ENCODE measurements around the gene BOD1. TPM values are rescaled to one million over a fixed set of nuclear protein-coding genes. Genes with fewer than 3 reads are reported as not detected.
A peak's percentile ranks its signal among the peaks of the same experiment; 100 is the strongest.

Gene BOD1
- total RNA-seq, 1 donor from 2014 or later, result 47.2 TPM

- peak; percentile 51 for DNase-seq (ENCODE audit: low spot score)
These were observed 37.4 kb downstream of the BOD1 start for GRCh38 chr5:173578947-173579615.

GRCh38 chr5:173577817-173578216, 38.6 kb downstream of the BOD1 start:
- DNase-seq (ENCODE audit: low spot score), result peak; percentile 45

GRCh38 chr5:173577166-173577565, 39.3 kb downstream of the BOD1 start:
- peak; percentile 51 for DNase-seq (ENCODE audit: low spot score)

GRCh38 chr5:173575985-173576384, 40.5 kb downstream of the BOD1 start:
- no peak for DNase-seq (ENCODE audit: low spot score)

- DNase-seq (ENCODE audit: low spot score), result no peak
These were observed 41.5 kb downstream of the BOD1 start for GRCh38 chr5:173574983-173575382.

- peak; percentile 95 for DNase-seq (ENCODE audit: low spot score)
These were observed 43.1 kb downstream of the BOD1 start for GRCh38 chr5:173573126-173573960.

GRCh38 chr5:173572431-173573125, 43.9 kb downstream of the BOD1 start:
- DNase-seq (ENCODE audit: low spot score), result no peak

- no peak for DNase-seq (ENCODE audit: low spot score)
These were observed 45.9 kb downstream of the BOD1 start for GRCh38 chr5:173570321-173571090.

GRCh38 chr5:173568703-173569102, 47.7 kb downstream of the BOD1 start:
- DNase-seq (ENCODE audit: low spot score), result no peak

- DNase-seq (ENCODE audit: low spot score), result no peak
These were observed 48.3 kb downstream of the BOD1 start for GRCh38 chr5:173568128-173568527.

- DNase-seq (ENCODE audit: low spot score), result no peak
These were observed 48.9 kb downstream of the BOD1 start for GRCh38 chr5:173567548-173567947.

GRCh38 chr5:173565491-173566072, 50.9 kb downstream of the BOD1 start:
- DNase-seq (ENCODE audit: low spot score), result no peak

- DNase-seq (ENCODE audit: low spot score), result no peak
These were observed 52.3 kb downstream of the BOD1 start for GRCh38 chr5:173564106-173564505.

- DNase-seq (ENCODE audit: low spot score), result no peak
These were observed 53.2 kb downstream of the BOD1 start for GRCh38 chr5:173563246-173563645.

- no peak for DNase-seq (ENCODE audit: low spot score)
These were observed 54.0 kb downstream of the BOD1 start for GRCh38 chr5:173562451-173562850.
